ENCODE results near the gene SLC38A2. TPM values are rescaled to one million over a fixed set of nuclear protein-coding genes. Genes with fewer than 3 reads are reported as not detected.

Gene SLC38A2
- total RNA-seq, 1 experiment from 2014 or later = 170 TPM

DNA sequence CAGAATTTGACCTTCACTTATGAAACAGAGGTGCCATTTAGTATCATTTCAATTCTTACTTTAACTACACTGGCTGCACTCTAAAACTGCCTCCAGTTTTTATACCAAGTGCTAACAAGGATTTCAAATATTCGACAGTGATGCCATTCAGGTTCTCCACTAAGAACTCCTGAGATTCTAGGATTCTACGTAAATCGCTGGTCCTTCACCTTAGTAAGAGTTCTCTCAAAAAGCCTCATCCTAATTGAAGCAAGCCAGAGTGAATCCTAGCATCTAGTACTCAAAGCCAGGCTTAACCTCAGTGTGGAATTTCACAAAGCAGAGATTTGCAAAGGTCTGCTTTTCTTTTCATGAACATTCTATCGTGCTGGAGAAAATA, 3.5 kb downstream of the SLC38A2 start:
- no TSS peak for BruUV-seq (replicated peaks)
- H3K27me3 Mint-ChIP-seq (ENCODE audit: unreplicated experiment) = no peaks in the 10 kb centered on the region
- TF ChIP-seq, protein P1, sequence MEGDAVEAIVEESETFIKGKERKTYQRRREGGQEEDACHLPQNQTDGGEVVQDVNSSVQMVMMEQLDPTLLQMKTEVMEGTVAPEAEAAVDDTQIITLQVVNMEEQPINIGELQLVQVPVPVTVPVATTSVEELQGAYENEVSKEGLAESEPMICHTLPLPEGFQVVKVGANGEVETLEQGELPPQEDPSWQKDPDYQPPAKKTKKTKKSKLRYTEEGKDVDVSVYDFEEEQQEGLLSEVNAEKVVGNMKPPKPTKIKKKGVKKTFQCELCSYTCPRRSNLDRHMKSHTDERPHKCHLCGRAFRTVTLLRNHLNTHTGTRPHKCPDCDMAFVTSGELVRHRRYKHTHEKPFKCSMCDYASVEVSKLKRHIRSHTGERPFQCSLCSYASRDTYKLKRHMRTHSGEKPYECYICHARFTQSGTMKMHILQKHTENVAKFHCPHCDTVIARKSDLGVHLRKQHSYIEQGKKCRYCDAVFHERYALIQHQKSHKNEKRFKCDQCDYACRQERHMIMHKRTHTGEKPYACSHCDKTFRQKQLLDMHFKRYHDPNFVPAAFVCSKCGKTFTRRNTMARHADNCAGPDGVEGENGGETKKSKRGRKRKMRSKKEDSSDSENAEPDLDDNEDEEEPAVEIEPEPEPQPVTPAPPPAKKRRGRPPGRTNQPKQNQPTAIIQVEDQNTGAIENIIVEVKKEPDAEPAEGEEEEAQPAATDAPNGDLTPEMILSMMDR (IDR thresholded peaks at IDR 0.05; ENCODE audit: unreplicated experiment) = no peak
- peak overlapping the region; percentile 88 for H3K4me3 Mint-ChIP-seq (ENCODE audit: low read depth, unreplicated experiment)
- peaks cover 94% of the 10 kb centered on the region for H3K36me3 Mint-ChIP-seq (ENCODE audit: insufficient read depth, unreplicated experiment)
- no peak overlapping the region for H3K27ac Mint-ChIP-seq (ENCODE audit: unreplicated experiment)
- intact Hi-C loops (cut with micrococcal nuclease; ENCODE audit: unreplicated experiment) = loop anchor here (5.0 kb wide), 3 partner anchors 63 to 293 kb away; no protein-coding TSS in a partner anchor
- DNase-seq = no peak
- peaks cover 6% of the 10 kb centered on the region for H3K4me1 Mint-ChIP-seq (ENCODE audit: low read depth, unreplicated experiment)
- no peaks in the 10 kb centered on the region for H3K9me3 Mint-ChIP-seq (ENCODE audit: low read depth, unreplicated experiment)
- CTCF ChIA-PET = no interaction called here

DNA sequence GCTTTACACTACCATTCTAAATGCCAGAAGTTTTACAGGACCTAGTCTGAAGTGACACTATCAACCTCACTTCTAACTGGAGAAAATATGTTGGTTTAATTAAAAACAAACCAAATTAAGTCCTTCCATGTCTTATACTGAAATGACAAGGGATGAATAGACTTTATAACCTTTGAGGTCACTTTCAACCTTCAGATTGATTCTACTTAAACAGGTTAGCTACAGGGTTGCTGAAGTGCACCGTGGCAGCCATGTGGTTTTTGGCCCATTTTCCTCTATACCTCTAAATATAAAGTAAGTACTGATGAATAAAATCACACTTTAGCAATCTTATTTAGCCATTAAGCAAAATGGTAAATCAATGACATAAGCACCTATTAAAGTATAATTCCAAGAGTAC, 3.9 kb downstream of the SLC38A2 start:
- no peak overlapping the region for H3K27ac Mint-ChIP-seq (ENCODE audit: unreplicated experiment)
- no TSS peak for BruUV-seq (replicated peaks)
- TF ChIP-seq, protein P1 (IDR thresholded peaks at IDR 0.05; ENCODE audit: unreplicated experiment) = no peak
- no peak for DNase-seq
- H3K36me3 Mint-ChIP-seq (ENCODE audit: insufficient read depth, unreplicated experiment) = peaks cover 94% of the 10 kb centered on the region
- intact Hi-C loops (cut with micrococcal nuclease; ENCODE audit: unreplicated experiment) = loop anchor here (5.0 kb wide), 3 partner anchors 64 to 294 kb away; no protein-coding TSS in a partner anchor
- H3K4me3 Mint-ChIP-seq (ENCODE audit: low read depth, unreplicated experiment) = peak overlapping the region; percentile 88
- H3K4me1 Mint-ChIP-seq (ENCODE audit: low read depth, unreplicated experiment) = peaks cover 2% of the 10 kb centered on the region
- H3K9me3 Mint-ChIP-seq (ENCODE audit: low read depth, unreplicated experiment) = no peaks in the 10 kb centered on the region
- CTCF ChIA-PET = no interaction called here
- no peaks in the 10 kb centered on the region for H3K27me3 Mint-ChIP-seq (ENCODE audit: unreplicated experiment)

DNA sequence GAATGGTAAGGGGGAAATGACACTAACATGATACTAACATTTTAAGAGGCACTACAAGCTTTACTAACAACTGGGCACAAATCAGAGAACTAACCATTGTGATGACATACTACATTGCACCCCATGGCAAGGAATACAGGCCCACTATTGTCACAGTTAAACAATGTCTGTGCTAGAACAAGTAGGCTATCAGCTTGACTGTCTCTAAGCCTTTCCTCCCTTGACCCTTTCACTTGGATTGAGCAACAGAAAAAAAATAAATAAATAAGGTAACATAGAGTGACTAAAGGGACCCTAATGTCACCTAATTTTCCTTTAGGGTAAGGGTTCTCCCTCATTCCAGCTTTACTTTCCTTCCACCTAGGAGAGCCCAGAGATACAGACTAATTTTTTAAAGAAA, 4.4 kb downstream of the SLC38A2 start:
- Mint-ChIP-seq H3K27ac (ENCODE audit: unreplicated experiment) (peak overlapping the region; percentile 66), H3K9me3 (ENCODE audit: low read depth, unreplicated experiment) (no peaks in the 10 kb centered on the region)
- BruUV-seq (replicated peaks) = no TSS peak

DNA sequence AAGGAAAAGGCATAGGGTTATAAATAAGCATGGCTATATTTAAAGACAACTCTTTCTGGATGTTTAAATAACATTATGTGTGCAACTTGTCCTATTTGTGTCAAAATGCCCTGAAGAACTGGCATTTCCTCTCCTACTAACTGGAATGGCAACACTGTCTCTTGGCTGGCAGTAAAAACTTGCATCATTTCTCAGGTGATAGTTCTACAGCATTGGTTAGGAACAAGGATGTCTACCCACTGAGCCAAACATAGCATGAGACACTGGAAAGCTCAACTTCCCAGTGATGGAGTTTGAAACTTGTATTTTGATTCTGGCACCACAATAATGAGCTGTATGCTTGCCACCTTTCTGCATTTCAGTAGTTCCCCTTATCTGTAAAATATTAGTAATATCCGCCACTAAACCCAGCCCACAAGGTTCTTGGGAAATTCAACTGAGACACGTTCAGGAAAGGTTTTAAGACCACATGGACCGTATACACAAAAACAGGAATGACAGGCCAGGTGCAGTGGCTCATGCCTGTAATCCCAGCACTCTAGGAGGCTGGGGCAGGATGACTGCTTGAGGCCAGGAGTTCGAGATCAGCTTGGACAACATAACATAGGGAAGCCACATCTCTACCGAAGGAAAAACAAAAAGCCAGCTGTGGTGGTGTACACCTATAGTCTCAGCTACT, 5.1 kb downstream of the SLC38A2 start:
- peaks cover 94% of the 10 kb centered on the region for H3K36me3 Mint-ChIP-seq (ENCODE audit: insufficient read depth, unreplicated experiment)
- peak overlapping the region; percentile 67 for H3K4me3 Mint-ChIP-seq (ENCODE audit: low read depth, unreplicated experiment)
- TF ChIP-seq, protein P1 (IDR thresholded peaks at IDR 0.05; ENCODE audit: unreplicated experiment) = no peak
- no peak for DNase-seq
- no peaks in the 10 kb centered on the region for H3K27me3 Mint-ChIP-seq (ENCODE audit: unreplicated experiment)
- H3K4me1 Mint-ChIP-seq (ENCODE audit: low read depth, unreplicated experiment) = peaks cover 7% of the 10 kb centered on the region
- H3K9me3 Mint-ChIP-seq (ENCODE audit: low read depth, unreplicated experiment) = no peaks in the 10 kb centered on the region
- BruUV-seq (replicated peaks) = no TSS peak
- intact Hi-C loops (cut with micrococcal nuclease; ENCODE audit: unreplicated experiment) = loop anchor here (5.0 kb wide), 3 partner anchors 65 to 295 kb away; no protein-coding TSS in a partner anchor
- H3K27ac Mint-ChIP-seq (ENCODE audit: unreplicated experiment) = peak overlapping the region; percentile 66
- CTCF ChIA-PET = interaction anchor here (1.3 kb wide), 2 partner anchors 74 to 125 kb away, joined by 3 read pairs; no protein-coding TSS in a partner anchor

More for the DNA sequence above, 4.4 kb downstream of the SLC38A2 start:
- no peaks in the 10 kb centered on the region for H3K27me3 Mint-ChIP-seq (ENCODE audit: unreplicated experiment)
- H3K36me3 Mint-ChIP-seq (ENCODE audit: insufficient read depth, unreplicated experiment) = peaks cover 94% of the 10 kb centered on the region
- H3K4me3 Mint-ChIP-seq (ENCODE audit: low read depth, unreplicated experiment) = peak overlapping the region; percentile 67
- no peak for DNase-seq
- TF ChIP-seq, protein P1 (IDR thresholded peaks at IDR 0.05; ENCODE audit: unreplicated experiment) = no peak
- peaks cover under 1% of the 10 kb centered on the region for H3K4me1 Mint-ChIP-seq (ENCODE audit: low read depth, unreplicated experiment)
- intact Hi-C loops (cut with micrococcal nuclease; ENCODE audit: unreplicated experiment) = loop anchor here (5.0 kb wide), 3 partner anchors 64 to 294 kb away; no protein-coding TSS in a partner anchor
- CTCF ChIA-PET = interaction anchor here (1.3 kb wide), 2 partner anchors 74 to 124 kb away, joined by 3 read pairs; no protein-coding TSS in a partner anchor
